GM12878 (cell line): ENCODE measurements around the gene UGT2B28.
"Not testable (repeated sequence)": the region's sequence is repeated elsewhere in the genome, so short reads cannot be mapped to it uniquely, and the experiment has no call there.

Source experiments
- ASH2L ChIP-seq: fragments of 300-600, 200-600 bp; sonication (generic); IDR thresholded peaks from 2 replicates; pipeline ENCODE4 v1.6.1; 2017; ENCODE audit warnings: low read depth, mild to moderate bottlenecking, borderline replicate concordance
- CEBPB ChIP-seq, 2 experiments: fragments of 150-350 bp in 1 of 2; IDR thresholded peaks; 2 replicates each; pipeline ENCODE4 v1.6.1; 2012 to 2014; ENCODE audit warnings: low read depth in 2 of 2, low read length in 2 of 2, borderline replicate concordance in 1 of 2, inconsistent platforms in 1 of 2
- POLR2AphosphoS5 ChIP-seq: IDR thresholded peaks from 2 replicates; pipeline ENCODE4 v1.6.1; 2011; ENCODE audit warnings: mild to moderate bottlenecking, low read length, inconsistent platforms
- RBBP5 ChIP-seq: fragments of 200-600 bp; sonication (generic); conservative IDR thresholded peaks from 2 replicates; pipeline ENCODE4 v1.6.1; 2016
- ZNF384 ChIP-seq: IDR thresholded peaks from 2 replicates; pipeline ENCODE4 v1.6.1; 2012; ENCODE audit warnings: low read depth, mild to moderate bottlenecking, low read length, improper control_type of control experiment, borderline replicate concordance
- TF ChIP-seq, protein P1 (sequence below), 3 experiments: IDR thresholded peaks in 2 of 3; conservative IDR thresholded peaks in 1 of 3; 2 replicates each; pipeline ENCODE4 v1.5.1; 2011; ENCODE audit warnings: low read depth in 3 of 3, low read length in 3 of 3, mild to moderate bottlenecking in 3 of 3, control low read depth in 2 of 3, moderate library complexity in 2 of 3, inconsistent platforms in 1 of 3, mixed read lengths in 1 of 3; ENCODE audit not compliant: control insufficient read depth in 2 of 3, insufficient read depth in 1 of 3; ENCODE audit errors: extremely low read depth in 1 of 3
- TF ChIP-seq, protein P2 (sequence below): IDR thresholded peaks from 2 replicates; pipeline ENCODE4 v1.6.1; 2012; ENCODE audit warnings: low read depth, low read length, improper control_type of control experiment

DNA sequence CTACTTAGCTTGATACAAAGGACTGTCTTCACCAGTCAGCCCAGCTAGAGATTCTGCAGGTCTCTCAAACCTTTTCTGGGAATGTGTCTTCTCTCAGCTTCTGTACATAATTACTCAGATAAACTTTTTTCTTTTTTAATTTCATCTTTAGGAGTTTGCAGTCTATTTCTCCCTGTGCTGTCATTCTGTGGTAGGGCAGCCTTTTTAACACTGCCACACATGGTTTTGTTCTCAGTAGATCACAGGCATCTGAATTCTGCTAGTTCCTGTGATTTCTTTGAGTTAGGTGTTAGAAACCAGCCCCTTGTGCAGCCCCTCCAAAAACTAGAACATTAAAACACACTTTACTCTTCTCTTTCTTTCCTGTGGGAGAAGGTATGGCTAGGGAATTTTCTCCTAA is 55.2 kb downstream of the UGT2B28 start:
- TF ChIP-seq, protein P1, sequence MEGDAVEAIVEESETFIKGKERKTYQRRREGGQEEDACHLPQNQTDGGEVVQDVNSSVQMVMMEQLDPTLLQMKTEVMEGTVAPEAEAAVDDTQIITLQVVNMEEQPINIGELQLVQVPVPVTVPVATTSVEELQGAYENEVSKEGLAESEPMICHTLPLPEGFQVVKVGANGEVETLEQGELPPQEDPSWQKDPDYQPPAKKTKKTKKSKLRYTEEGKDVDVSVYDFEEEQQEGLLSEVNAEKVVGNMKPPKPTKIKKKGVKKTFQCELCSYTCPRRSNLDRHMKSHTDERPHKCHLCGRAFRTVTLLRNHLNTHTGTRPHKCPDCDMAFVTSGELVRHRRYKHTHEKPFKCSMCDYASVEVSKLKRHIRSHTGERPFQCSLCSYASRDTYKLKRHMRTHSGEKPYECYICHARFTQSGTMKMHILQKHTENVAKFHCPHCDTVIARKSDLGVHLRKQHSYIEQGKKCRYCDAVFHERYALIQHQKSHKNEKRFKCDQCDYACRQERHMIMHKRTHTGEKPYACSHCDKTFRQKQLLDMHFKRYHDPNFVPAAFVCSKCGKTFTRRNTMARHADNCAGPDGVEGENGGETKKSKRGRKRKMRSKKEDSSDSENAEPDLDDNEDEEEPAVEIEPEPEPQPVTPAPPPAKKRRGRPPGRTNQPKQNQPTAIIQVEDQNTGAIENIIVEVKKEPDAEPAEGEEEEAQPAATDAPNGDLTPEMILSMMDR (IDR thresholded peaks at IDR 0.05 in 2 of 3, conservative IDR thresholded peaks at IDR 0.05 in 1 of 3; ENCODE audit: control insufficient read depth in 2 of 3, extremely low read depth in 1 of 3, insufficient read depth in 1 of 3, low read depth in 3 of 3, low read length in 3 of 3), result not testable (repeated sequence)
- TF ChIP-seq, protein P2, sequence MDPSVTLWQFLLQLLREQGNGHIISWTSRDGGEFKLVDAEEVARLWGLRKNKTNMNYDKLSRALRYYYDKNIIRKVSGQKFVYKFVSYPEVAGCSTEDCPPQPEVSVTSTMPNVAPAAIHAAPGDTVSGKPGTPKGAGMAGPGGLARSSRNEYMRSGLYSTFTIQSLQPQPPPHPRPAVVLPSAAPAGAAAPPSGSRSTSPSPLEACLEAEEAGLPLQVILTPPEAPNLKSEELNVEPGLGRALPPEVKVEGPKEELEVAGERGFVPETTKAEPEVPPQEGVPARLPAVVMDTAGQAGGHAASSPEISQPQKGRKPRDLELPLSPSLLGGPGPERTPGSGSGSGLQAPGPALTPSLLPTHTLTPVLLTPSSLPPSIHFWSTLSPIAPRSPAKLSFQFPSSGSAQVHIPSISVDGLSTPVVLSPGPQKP, result not testable (repeated sequence)
- not testable (repeated sequence) for TF ChIP-seq ASH2L; ZNF384; RBBP5; POLR2AphosphoS5; CEBPB (IDR thresholded peaks at IDR 0.05; ENCODE audit: borderline replicate concordance in 1 of 2, low read depth in 2 of 2, low read length in 2 of 2)
